ENCODE results near the gene L3MBTL4. TPM values are rescaled to one million over a fixed set of nuclear protein-coding genes. Genes with fewer than 3 reads are reported as not detected.

L3MBTL4 gene
- total and polyA plus RNA-seq, 9 of the 15 experiments (the other 6 are each of a cell fraction or from before 2014, with no cell fraction given), result not detected

DNA sequence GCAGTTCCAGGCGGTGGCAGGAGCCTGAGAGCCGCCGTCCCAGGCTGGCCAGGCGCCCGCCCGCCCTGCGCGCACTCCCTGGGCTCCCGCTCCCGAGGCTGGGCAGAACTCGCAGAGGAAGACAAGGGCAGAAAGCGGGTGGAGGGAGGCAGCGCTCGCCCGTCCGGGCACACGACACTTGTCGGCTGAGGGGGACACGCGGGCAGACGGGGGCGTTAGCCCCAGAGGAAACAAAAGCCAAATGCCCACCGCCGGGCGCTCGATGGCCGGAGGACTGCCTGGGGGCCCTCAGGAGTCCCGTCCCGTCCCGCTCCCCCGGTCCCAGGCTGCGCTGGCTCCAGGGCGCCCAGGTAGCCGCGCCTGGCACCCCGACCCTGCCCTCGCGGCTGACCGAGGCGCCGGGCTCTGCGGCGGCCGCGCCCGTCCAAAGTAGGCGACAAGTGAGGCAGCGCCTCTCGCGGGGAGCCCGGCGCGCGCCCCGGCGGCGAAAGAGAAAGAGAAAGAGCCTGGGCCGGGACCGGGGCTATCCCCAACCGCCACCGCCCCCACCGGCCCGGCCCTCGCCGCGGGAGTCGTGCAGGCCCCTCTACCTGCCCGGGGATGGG, 491 bp downstream of the L3MBTL4 start:
- H3K36me3 ChIP-seq (ENCODE audit: control insufficient read depth, insufficient read depth, low read length), result no peaks in the 10 kb centered on the region
- no peaks in the 10 kb centered on the region for H3K9me1 ChIP-seq (ENCODE audit: control insufficient read depth, insufficient read depth, low read length)
- H2AFZ ChIP-seq (ENCODE audit: low read depth, low read length), result no peak overlapping the region
- no peak overlapping the region for H3K9ac ChIP-seq (ENCODE audit: insufficient read depth in 1 of 2, low read depth in 2 of 2, low read length in 2 of 2)
- no peak overlapping the region for H3K4me3 ChIP-seq
- ATAC-seq (no peak), FAIRE-seq (no peak), DNase-seq (ENCODE audit: extremely low read depth in 1 of 4, low spot score in 3 of 4) (no peak)
- no peaks in the 10 kb centered on the region; a peak in 1 of 5 replicates for H3K27me3 ChIP-seq (ENCODE audit: control insufficient read depth in 2 of 2, insufficient read depth in 2 of 2, low read length in 2 of 2)
- H3K4me2 ChIP-seq (ENCODE audit: insufficient read depth, low read length), result no peak overlapping the region
- 34% methylated on average over 48 of the region's 68 CpGs for WGBS (ENCODE audit: insufficient coverage, low coverage, missing lambda C conversion rate)
- no peaks in the 10 kb centered on the region for H3K9me3 ChIP-seq (replicated peaks; ENCODE audit: control insufficient read depth, insufficient read depth, low read depth, low read length)
- in situ Hi-C loops (cut with MboI) (no loop called here), intact Hi-C loops (cut with micrococcal nuclease) (no loop called here)
- no peak overlapping the region for H3K27ac ChIP-seq (ENCODE audit: extremely low read depth, low read depth, low read length)
- no peaks in the 10 kb centered on the region for H3K4me1 ChIP-seq (replicated peaks in 1 of 2; ENCODE audit: control insufficient read depth in 2 of 2, insufficient read depth in 2 of 2, low read length in 2 of 2)
- H3K79me2 ChIP-seq (ENCODE audit: control insufficient read depth, insufficient read depth, low read length), result no peaks in the 10 kb centered on the region
- BruUV-seq (replicated peaks), result no TSS peak
- no peaks in the 10 kb centered on the region for H4K20me1 ChIP-seq (replicated peaks; ENCODE audit: control insufficient read depth, insufficient read depth, low read length)
- CTCF ChIA-PET (ENCODE audit: low intra/inter-chr PET ratio), result no interaction called here
- POLR2A ChIA-PET, result no interaction called here
- TF ChIP-seq HDAC1 (IDR thresholded peaks at IDR 0.05), result no peak
- no peak for TF ChIP-seq ELF1 (tag; IDR thresholded peaks at IDR 0.05)
- no peak for TF ChIP-seq BRD4 (IDR thresholded peaks at IDR 0.05)
- TF ChIP-seq, protein P1, sequence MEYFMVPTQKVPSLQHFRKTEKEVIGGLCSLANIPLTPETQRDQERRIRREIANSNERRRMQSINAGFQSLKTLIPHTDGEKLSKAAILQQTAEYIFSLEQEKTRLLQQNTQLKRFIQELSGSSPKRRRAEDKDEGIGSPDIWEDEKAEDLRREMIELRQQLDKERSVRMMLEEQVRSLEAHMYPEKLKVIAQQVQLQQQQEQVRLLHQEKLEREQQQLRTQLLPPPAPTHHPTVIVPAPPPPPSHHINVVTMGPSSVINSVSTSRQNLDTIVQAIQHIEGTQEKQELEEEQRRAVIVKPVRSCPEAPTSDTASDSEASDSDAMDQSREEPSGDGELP (CRISPR knock-in tag; IDR thresholded peaks at IDR 0.05; ENCODE audit: borderline replicate concordance), result no peak
- no peak for TF ChIP-seq SIN3A (IDR thresholded peaks at IDR 0.05; ENCODE audit: borderline replicate concordance in 2 of 2, control insufficient read depth in 1 of 2, low read depth in 2 of 2, low read length in 2 of 2)
- TF ChIP-seq NR2C2 (CRISPR knock-in tag; IDR thresholded peaks at IDR 0.05), result no peak
- no peak for TF ChIP-seq NR2C2 (tag; IDR thresholded peaks at IDR 0.05)
- TF ChIP-seq ZNF239 (CRISPR knock-in tag; IDR thresholded peaks at IDR 0.05), result no peak
- no peak for TF ChIP-seq ZNF699 (CRISPR knock-in tag; IDR thresholded peaks at IDR 0.05; ENCODE audit: insufficient replicate concordance)
- no peak for TF ChIP-seq TSHZ1 (CRISPR knock-in tag; IDR thresholded peaks at IDR 0.05)
- no peak for TF ChIP-seq GTF2F1 (IDR thresholded peaks at IDR 0.05; ENCODE audit: low read depth, low read length)
- no peak for TF ChIP-seq SAFB (IDR thresholded peaks at IDR 0.05; ENCODE audit: borderline replicate concordance, low read depth, low read length)
- TF ChIP-seq FOXA3 (CRISPR knock-in tag; conservative IDR thresholded peaks at IDR 0.05 in 1 of 2, IDR thresholded peaks at IDR 0.05 in 1 of 2), result no peak
- TF ChIP-seq IRF2 (CRISPR knock-in tag; IDR thresholded peaks at IDR 0.05), result no peak

All from K562 (cell line).